Breast epithelium (tissue), 4 donors: ENCODE results near the gene SMARCA2. TPM values are rescaled to one million over a fixed set of nuclear protein-coding genes. Genes with fewer than 3 reads are reported as not detected.

Experiments used
- DNase-seq, 2 donors: peaks; one replicate each; pipeline ENCODE4 v3.0.0-alpha.2; 2019; ENCODE audit warnings: low spot score in 2 of 2
- H3K27ac ChIP-seq, 2 donors: fragments of 200-600 bp; sonication (generic) in 1 of 2; one replicate each; pipeline ENCODE4 v1.5.1; 2016 to 2019; ENCODE audit warnings: mild to moderate bottlenecking in 1 of 2
- H3K27me3 ChIP-seq, 2 donors: fragments of 200-600 bp; sonication (generic) in 1 of 2; one replicate each; pipeline versions ENCODE4 v1.5.1 to v1.6.0; 2017 to 2019; ENCODE audit warnings: control low read depth in 1 of 2, mild to moderate bottlenecking in 1 of 2
- H3K36me3 ChIP-seq: fragments of 200-600 bp; one replicate; pipeline ENCODE4 v1.5.1; 2019
- H3K4me1 ChIP-seq, 2 donors: fragments of 200-600 bp; sonication (generic); one replicate each; pipeline ENCODE4 v1.5.1; 2016 to 2019; ENCODE audit warnings: control low read depth in 1 of 2
- H3K4me3 ChIP-seq, 3 donors: fragments of 200-600 bp; sonication (generic); 1 replicate in 2 of 3; 2 replicates in 1 of 3; pipeline ENCODE4 v1.5.1; 2016 to 2019; ENCODE audit warnings: mild to moderate bottlenecking in 3 of 3, moderate library complexity in 2 of 3
- H3K9me3 ChIP-seq, 2 donors: fragments of 200-600 bp; sonication (generic) in 1 of 2; one replicate each; pipeline ENCODE4 v1.5.1; 2016 to 2019; ENCODE audit warnings: control low read depth in 1 of 2
- CTCF ChIP-seq, 3 donors: fragments of 450-650 bp; IDR thresholded peaks; one replicate each; pipeline ENCODE4 v1.5.1; 2016 to 2017; ENCODE audit warnings: antibody characterized with exemption in 3 of 3, mild to moderate bottlenecking in 3 of 3, moderate library complexity in 3 of 3
- POLR2A ChIP-seq: fragments of 450-650 bp; IDR thresholded peaks from one replicate; pipeline ENCODE4 v1.6.1; 2016; ENCODE audit warnings: antibody characterized with exemption, mild to moderate bottlenecking, moderate library complexity
- POLR2AphosphoS5 ChIP-seq, 3 donors: sonication (generic); formaldehyde crosslinking; IDR thresholded peaks; one replicate each; pipeline ENCODE4 v1.6.1; 2017; ENCODE audit warnings: antibody characterized with exemption in 3 of 3
- intact Hi-C: fragments of 100-400 bp; cut with DNase I; formaldehyde crosslinking; loops from one replicate; pipeline ENCODE4 v1.15.1; 2023; ENCODE audit warnings: low total_unique reads
- total RNA-seq, 3 donors: library from RNA; depleted of rRNA; stranded (reverse); fragments of >200 nt; gene quantifications; one replicate each; pipeline ENCODE4 v1.1.0, GENCODE V29; 2016

SMARCA2 gene
- total RNA-seq, 3 donors from 2014 or later, result 140 to 191 (median 142) TPM

- Histone ChIP-seq H3K27me3 (no peaks in the 10 kb centered on the region), H3K27ac (no peak overlapping the region), H3K4me3 (no peak overlapping the region), H3K36me3 (no peaks in the 10 kb centered on the region), H3K9me3 (peaks cover 0 to 10% of the 10 kb centered on the region in 2 donors), H3K4me1 (no peaks in the 10 kb centered on the region)
- intact Hi-C loops, result no loop called here
- no peak for TF ChIP-seq CTCF (IDR thresholded peaks at IDR 0.05)
- TF ChIP-seq POLR2A, result no peak
- TF ChIP-seq POLR2AphosphoS5 (IDR thresholded peaks at IDR 0.05), result no peak
- DNase-seq, result no peak
Measured at GRCh38 chr9:2198956-2199635, 183.9 kb downstream of the SMARCA2 start.

- DNase-seq, result no peak
- intact Hi-C loops, result no loop called here
- no peaks in the 10 kb centered on the region for H3K36me3 ChIP-seq
- H3K4me3 ChIP-seq, result no peak overlapping the region
- no peaks in the 10 kb centered on the region for H3K4me1 ChIP-seq
- TF ChIP-seq CTCF (IDR thresholded peaks at IDR 0.05) (no peak), POLR2AphosphoS5 (IDR thresholded peaks at IDR 0.05) (no peak), POLR2A (no peak)
- no peaks in the 10 kb centered on the region for H3K27me3 ChIP-seq
- H3K9me3 ChIP-seq, result peaks cover 0 to 10% of the 10 kb centered on the region in 2 donors
- H3K27ac ChIP-seq, result no peak overlapping the region
Measured at GRCh38 chr9:2199999-2200796, 185.1 kb downstream of the SMARCA2 start.

GRCh38 chr9:2208465-2208864 is 193.3 kb downstream of the SMARCA2 start:
- Histone ChIP-seq H3K36me3 (no peaks in the 10 kb centered on the region), H3K27ac (no peak overlapping the region), H3K27me3 (no peaks in the 10 kb centered on the region), H3K9me3 (no peaks in the 10 kb centered on the region), H3K4me3 (no peak overlapping the region), H3K4me1 (no peaks in the 10 kb centered on the region)
- intact Hi-C loops, result no loop called here
- no peak for DNase-seq
- TF ChIP-seq CTCF (IDR thresholded peaks at IDR 0.05), result no peak
- no peak for TF ChIP-seq POLR2AphosphoS5 (IDR thresholded peaks at IDR 0.05)
- TF ChIP-seq POLR2A, result no peak

- no peaks in the 10 kb centered on the region for H3K36me3 ChIP-seq
- no peaks in the 10 kb centered on the region for H3K9me3 ChIP-seq
- TF ChIP-seq POLR2A (no peak), POLR2AphosphoS5 (IDR thresholded peaks at IDR 0.05) (no peak), CTCF (IDR thresholded peaks at IDR 0.05) (no peak)
- no peak for DNase-seq
- no peak overlapping the region for H3K27ac ChIP-seq
- H3K4me1 ChIP-seq, result no peaks in the 10 kb centered on the region
- H3K4me3 ChIP-seq, result no peak overlapping the region
- H3K27me3 ChIP-seq, result no peaks in the 10 kb centered on the region
- intact Hi-C loops, result no loop called here
Measured at GRCh38 chr9:2208991-2209390, 193.8 kb downstream of the SMARCA2 start.

GRCh38 chr9:2209400-2209799 is 194.3 kb downstream of the SMARCA2 start:
- TF ChIP-seq POLR2A, result no peak
- TF ChIP-seq POLR2AphosphoS5 (IDR thresholded peaks at IDR 0.05), result no peak
- TF ChIP-seq CTCF (IDR thresholded peaks at IDR 0.05), result no peak
- no peaks in the 10 kb centered on the region for H3K27me3 ChIP-seq
- H3K9me3 ChIP-seq, result no peaks in the 10 kb centered on the region
- intact Hi-C loops, result no loop called here
- no peaks in the 10 kb centered on the region for H3K36me3 ChIP-seq
- DNase-seq, result no peak
- no peaks in the 10 kb centered on the region for H3K4me1 ChIP-seq
- no peak overlapping the region for H3K4me3 ChIP-seq
- no peak overlapping the region for H3K27ac ChIP-seq
